ENCODE results near the gene BPIFB1.

GRCh38 chr20:33323236-33323635 is 40.2 kb downstream of the BPIFB1 start:
- no peak for TF ChIP-seq CTCF (IDR thresholded peaks at IDR 0.05; ENCODE audit: insufficient read depth, low read length, poor library complexity, severe bottlenecking)
- no peak for TF ChIP-seq EZH2phosphoT487 (conservative IDR thresholded peaks at IDR 0.05; ENCODE audit: low read length)
